ENCODE measurements around the gene RENBP.

DNA sequence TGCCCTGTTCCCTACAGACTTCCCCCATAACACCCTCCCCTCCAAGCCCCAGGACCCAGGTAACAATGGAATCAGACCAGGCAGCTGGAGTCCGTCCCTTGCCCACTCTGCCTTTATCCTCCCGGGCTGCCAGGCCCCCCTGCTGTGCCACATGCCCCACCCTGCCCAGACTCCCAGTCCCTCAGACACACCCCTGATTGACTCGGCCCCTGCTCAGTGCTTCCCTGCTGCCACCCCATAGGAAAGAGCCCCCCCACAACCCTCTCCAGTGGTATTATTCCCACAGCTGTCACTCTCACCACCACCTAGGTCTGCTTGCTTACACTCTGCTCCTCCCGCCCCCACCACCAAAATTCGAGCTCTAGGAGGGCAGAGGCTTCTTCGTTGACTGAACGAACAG is 4.9 kb downstream of the RENBP start:
- TF ChIP-seq POLR2AphosphoS5 (IDR thresholded peaks at IDR 0.05; ENCODE audit: borderline replicate concordance, low read depth, low read length) (no peak), EZH2 (IDR thresholded peaks at IDR 0.05) (no peak)
